ENCODE measurements around the gene ARRDC5. TPM values are rescaled to one million over a fixed set of nuclear protein-coding genes. Genes with fewer than 3 reads are reported as not detected.

Gene ARRDC5
- total and polyA plus RNA-seq, 2 of the 13 experiments (the other 11 are each of a cell fraction or from before 2014, with no cell fraction given), result not detected

- TF ChIP-seq, protein P1, sequence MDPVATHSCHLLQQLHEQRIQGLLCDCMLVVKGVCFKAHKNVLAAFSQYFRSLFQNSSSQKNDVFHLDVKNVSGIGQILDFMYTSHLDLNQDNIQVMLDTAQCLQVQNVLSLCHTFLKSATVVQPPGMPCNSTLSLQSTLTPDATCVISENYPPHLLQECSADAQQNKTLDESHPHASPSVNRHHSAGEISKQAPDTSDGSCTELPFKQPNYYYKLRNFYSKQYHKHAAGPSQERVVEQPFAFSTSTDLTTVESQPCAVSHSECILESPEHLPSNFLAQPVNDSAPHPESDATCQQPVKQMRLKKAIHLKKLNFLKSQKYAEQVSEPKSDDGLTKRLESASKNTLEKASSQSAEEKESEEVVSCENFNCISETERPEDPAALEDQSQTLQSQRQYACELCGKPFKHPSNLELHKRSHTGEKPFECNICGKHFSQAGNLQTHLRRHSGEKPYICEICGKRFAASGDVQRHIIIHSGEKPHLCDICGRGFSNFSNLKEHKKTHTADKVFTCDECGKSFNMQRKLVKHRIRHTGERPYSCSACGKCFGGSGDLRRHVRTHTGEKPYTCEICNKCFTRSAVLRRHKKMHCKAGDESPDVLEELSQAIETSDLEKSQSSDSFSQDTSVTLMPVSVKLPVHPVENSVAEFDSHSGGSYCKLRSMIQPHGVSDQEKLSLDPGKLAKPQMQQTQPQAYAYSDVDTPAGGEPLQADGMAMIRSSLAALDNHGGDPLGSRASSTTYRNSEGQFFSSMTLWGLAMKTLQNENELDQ (CRISPR knock-in tag; IDR thresholded peaks at IDR 0.05; ENCODE audit: borderline replicate concordance), result no peak
- TF ChIP-seq ZNF678 (CRISPR knock-in tag; IDR thresholded peaks at IDR 0.05), result no peak
- no peak for TF ChIP-seq SKIL (CRISPR knock-in tag; IDR thresholded peaks at IDR 0.05; ENCODE audit: borderline replicate concordance)
- no peak for TF ChIP-seq FOXA1 (IDR thresholded peaks at IDR 0.05)
- peak; percentile 54 for TF ChIP-seq FOXA1 (CRISPR knock-in tag; IDR thresholded peaks at IDR 0.05)
- TF ChIP-seq ZNF790 (CRISPR knock-in tag; IDR thresholded peaks at IDR 0.05; ENCODE audit: borderline replicate concordance), result no peak
- peak; percentile 72; the same call in 1 of the 2 replicates for TF ChIP-seq ZNF766 (CRISPR knock-in tag; IDR thresholded peaks at IDR 0.05; ENCODE audit: borderline replicate concordance)
- no peak for TF ChIP-seq ETV5 (CRISPR knock-in tag; IDR thresholded peaks at IDR 0.05; ENCODE audit: borderline replicate concordance)
- TF ChIP-seq, protein P2, sequence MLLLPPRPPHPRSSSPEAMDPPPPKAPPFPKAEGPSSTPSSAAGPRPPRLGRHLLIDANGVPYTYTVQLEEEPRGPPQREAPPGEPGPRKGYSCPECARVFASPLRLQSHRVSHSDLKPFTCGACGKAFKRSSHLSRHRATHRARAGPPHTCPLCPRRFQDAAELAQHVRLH (CRISPR knock-in tag; IDR thresholded peaks at IDR 0.05; ENCODE audit: borderline replicate concordance, low read depth), result no peak
- no peak for TF ChIP-seq AGO1 (IDR thresholded peaks at IDR 0.05; ENCODE audit: low read depth, low read length, poor library complexity, severe bottlenecking)
- TF ChIP-seq SMC3 (IDR thresholded peaks at IDR 0.05; ENCODE audit: low read length), result peak; percentile 85
- TF ChIP-seq MYNN (CRISPR knock-in tag; IDR thresholded peaks at IDR 0.05; ENCODE audit: low read depth), result no peak
- no peak for TF ChIP-seq ZNF451 (CRISPR knock-in tag; IDR thresholded peaks at IDR 0.05)
- TF ChIP-seq NBN (conservative IDR thresholded peaks at IDR 0.05), result no peak
- no peak for TF ChIP-seq JDP2 (CRISPR knock-in tag; IDR thresholded peaks at IDR 0.05; ENCODE audit: borderline replicate concordance)
- peak; percentile 63; the same call in 1 of the 2 replicates for TF ChIP-seq ZBTB10 (CRISPR knock-in tag; IDR thresholded peaks at IDR 0.05; ENCODE audit: borderline replicate concordance)
- TF ChIP-seq ZNF333 (CRISPR knock-in tag; IDR thresholded peaks at IDR 0.05; ENCODE audit: borderline replicate concordance), result peak; percentile 40; the same call in 1 of the 2 replicates
- no peak for TF ChIP-seq JUND (CRISPR knock-in tag; IDR thresholded peaks at IDR 0.05)
Measured at GRCh38 chr19:4911786-4912672, 9.3 kb upstream of the ARRDC5 start (continued).
